DND-41 (cell line): ENCODE measurements around the gene NUP214.
"Not testable (repeated sequence)": the region's sequence is repeated elsewhere in the genome, so short reads cannot be mapped to it uniquely, and the experiment has no call there.

Source experiments
- ATAC-seq: fragments of 200-7000 bp; cut with Tn5 transposase; 3 replicates; pipeline ENCODE4 v1.9.1; 2021; ENCODE audit warnings: low read depth; ENCODE audit not compliant: insufficient read depth
- DNase-seq: peaks from one replicate; pipeline ENCODE4 v3.0.0-alpha.2; 2020
- H2AFZ ChIP-seq: 2 replicates; pipeline ENCODE4 v1.6.0; 2012; ENCODE audit warnings: low read depth, low read length
- H3K27ac ChIP-seq: 2 replicates; pipeline ENCODE4 v1.5.1; 2012; ENCODE audit warnings: low read length, inconsistent platforms
- H3K27me3 ChIP-seq: fragments of 200-600 bp; sonication (generic); 2 replicates; pipeline ENCODE4 v1.6.0; 2012; ENCODE audit warnings: low read length, mild to moderate bottlenecking, inconsistent platforms; ENCODE audit not compliant: insufficient read depth, poor library complexity
- H3K36me3 ChIP-seq: 2 replicates; pipeline ENCODE4 v1.5.1; 2012; ENCODE audit warnings: low read length, inconsistent platforms; ENCODE audit not compliant: insufficient read depth
- H3K4me1 ChIP-seq: 2 replicates; pipeline ENCODE4 v1.5.1; 2012; ENCODE audit warnings: mild to moderate bottlenecking, low read length; ENCODE audit not compliant: insufficient read depth
- H3K4me2 ChIP-seq: 2 replicates; pipeline ENCODE4 v1.6.0; 2012; ENCODE audit warnings: mild to moderate bottlenecking, moderate library complexity, low read length, inconsistent platforms; ENCODE audit not compliant: insufficient read depth
- H3K4me3 ChIP-seq, 2 experiments: fragments of 200-600 bp in 1 of 2; shearing (Covaris generic) in 1 of 2; 2 replicates each; pipeline ENCODE4 v1.5.1; 2012 to 2016; ENCODE audit warnings: inconsistent platforms in 2 of 2, low read length in 2 of 2, mild to moderate bottlenecking in 2 of 2, low read depth in 1 of 2, moderate library complexity in 1 of 2
- H3K79me2 ChIP-seq: 2 replicates; pipeline ENCODE4 v1.6.0; 2012; ENCODE audit warnings: low read length, inconsistent platforms; ENCODE audit not compliant: insufficient read depth
- H3K9ac ChIP-seq: 2 replicates; pipeline ENCODE4 v1.6.0; 2012; ENCODE audit warnings: low read depth, mild to moderate bottlenecking, inconsistent platforms, low read length, moderate library complexity
- H3K9me3 ChIP-seq: 2 replicates; pipeline ENCODE4 v1.5.1; 2012; ENCODE audit warnings: low read length, moderate library complexity, mild to moderate bottlenecking, inconsistent platforms; ENCODE audit not compliant: insufficient read depth, severe bottlenecking
- H4K20me1 ChIP-seq: 2 replicates; pipeline ENCODE4 v1.6.0; 2012; ENCODE audit warnings: low read length; ENCODE audit not compliant: insufficient read depth
- EZH2 ChIP-seq: IDR thresholded peaks from 3 replicates; pipeline ENCODE4 v1.6.1; 2012; ENCODE audit warnings: borderline replicate concordance, low read depth, mild to moderate bottlenecking, moderate library complexity, low read length, inconsistent platforms; ENCODE audit not compliant: severe bottlenecking
- TF ChIP-seq, protein P1 (sequence below): IDR thresholded peaks from 2 replicates; pipeline ENCODE4 v1.5.1; 2012; ENCODE audit warnings: borderline replicate concordance, low read length, moderate library complexity, mild to moderate bottlenecking; ENCODE audit not compliant: poor library complexity, severe bottlenecking; ENCODE audit errors: extremely low read depth

Gene NUP214

GRCh38 chr9:131113655-131114054, 11.7 kb upstream of the NUP214 start:
- Histone ChIP-seq H3K9me3 (no peaks in the 10 kb centered on the region), H2AFZ (no peak overlapping the region), H3K4me3 (no peak overlapping the region), H3K9ac (no peak overlapping the region), H3K4me2 (no peak overlapping the region), H3K79me2 (no peaks in the 10 kb centered on the region), H3K27ac (no peak overlapping the region), H3K27me3 (no peaks in the 10 kb centered on the region), H3K4me1 (no peaks in the 10 kb centered on the region), H3K36me3 (no peaks in the 10 kb centered on the region), H4K20me1 (no peaks in the 10 kb centered on the region)
- no peak for TF ChIP-seq EZH2
- TF ChIP-seq, protein P1, sequence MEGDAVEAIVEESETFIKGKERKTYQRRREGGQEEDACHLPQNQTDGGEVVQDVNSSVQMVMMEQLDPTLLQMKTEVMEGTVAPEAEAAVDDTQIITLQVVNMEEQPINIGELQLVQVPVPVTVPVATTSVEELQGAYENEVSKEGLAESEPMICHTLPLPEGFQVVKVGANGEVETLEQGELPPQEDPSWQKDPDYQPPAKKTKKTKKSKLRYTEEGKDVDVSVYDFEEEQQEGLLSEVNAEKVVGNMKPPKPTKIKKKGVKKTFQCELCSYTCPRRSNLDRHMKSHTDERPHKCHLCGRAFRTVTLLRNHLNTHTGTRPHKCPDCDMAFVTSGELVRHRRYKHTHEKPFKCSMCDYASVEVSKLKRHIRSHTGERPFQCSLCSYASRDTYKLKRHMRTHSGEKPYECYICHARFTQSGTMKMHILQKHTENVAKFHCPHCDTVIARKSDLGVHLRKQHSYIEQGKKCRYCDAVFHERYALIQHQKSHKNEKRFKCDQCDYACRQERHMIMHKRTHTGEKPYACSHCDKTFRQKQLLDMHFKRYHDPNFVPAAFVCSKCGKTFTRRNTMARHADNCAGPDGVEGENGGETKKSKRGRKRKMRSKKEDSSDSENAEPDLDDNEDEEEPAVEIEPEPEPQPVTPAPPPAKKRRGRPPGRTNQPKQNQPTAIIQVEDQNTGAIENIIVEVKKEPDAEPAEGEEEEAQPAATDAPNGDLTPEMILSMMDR, result no peak
- ATAC-seq, result no peak
- no peak for DNase-seq

DNA sequence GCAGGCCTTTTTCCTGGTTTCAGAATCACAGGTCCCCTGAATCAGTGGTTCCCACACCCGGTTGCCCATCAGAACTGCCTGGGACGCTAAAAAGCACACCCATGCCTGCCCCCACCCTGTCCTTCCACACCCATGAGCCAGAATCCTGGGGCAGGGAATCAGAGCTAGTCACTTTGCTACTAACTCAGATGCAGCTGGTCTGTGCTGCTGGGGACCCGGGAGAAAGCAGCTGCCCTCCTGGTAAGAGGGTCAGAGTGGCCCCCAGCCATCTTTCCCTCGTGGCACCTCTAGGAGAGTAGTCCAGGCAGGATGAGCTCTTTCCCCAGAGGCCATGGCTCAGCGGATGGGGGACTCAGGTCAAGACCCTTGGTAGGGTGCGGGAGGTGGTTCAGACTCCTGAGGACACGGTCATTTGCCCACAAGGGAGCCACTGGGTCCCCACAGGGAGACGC, 11.3 kb upstream of the NUP214 start:
- Histone ChIP-seq H3K27ac (no peak overlapping the region), H2AFZ (no peak overlapping the region), H3K4me3 (no peak overlapping the region), H3K4me2 (no peak overlapping the region), H3K36me3 (no peaks in the 10 kb centered on the region), H3K79me2 (no peaks in the 10 kb centered on the region), H4K20me1 (no peaks in the 10 kb centered on the region), H3K9me3 (no peaks in the 10 kb centered on the region), H3K27me3 (no peaks in the 10 kb centered on the region), H3K9ac (no peak overlapping the region), H3K4me1 (no peaks in the 10 kb centered on the region)
- ATAC-seq, result no peak
- TF ChIP-seq, protein P1, result no peak
- TF ChIP-seq EZH2, result no peak
- no peak for DNase-seq

DNA sequence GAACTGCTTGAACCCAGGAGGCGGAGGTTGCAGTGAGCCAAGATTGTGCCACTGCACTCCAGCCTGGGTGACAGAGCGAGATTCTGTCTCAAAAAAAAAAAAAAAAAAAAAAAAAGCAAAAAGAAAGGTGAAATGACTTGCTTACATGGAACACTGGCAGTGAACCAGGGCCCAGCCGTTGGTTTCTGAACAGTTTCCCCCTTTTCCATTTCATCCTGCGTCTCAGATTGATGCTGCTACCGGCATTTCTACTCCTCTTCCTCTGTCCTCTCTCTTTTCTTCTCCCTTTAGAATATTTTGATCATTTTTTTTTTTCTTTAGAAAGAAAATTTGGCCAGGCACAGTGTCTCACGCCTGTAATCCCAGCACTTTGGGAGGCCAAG, 10.0 kb upstream of the NUP214 start:
- not testable (repeated sequence) for H3K27ac ChIP-seq, H3K4me1 ChIP-seq, H2AFZ ChIP-seq, DNase-seq, H3K27me3 ChIP-seq, H3K9ac ChIP-seq, H3K36me3 ChIP-seq, H3K9me3 ChIP-seq, H3K4me2 ChIP-seq, H3K79me2 ChIP-seq, H4K20me1 ChIP-seq, H3K4me3 ChIP-seq, ATAC-seq

- H3K36me3 ChIP-seq, result no peaks in the 10 kb centered on the region
- H4K20me1 ChIP-seq, result no peaks in the 10 kb centered on the region
- DNase-seq (no peak), ATAC-seq (no peak)
- H3K27me3 ChIP-seq, result no peaks in the 10 kb centered on the region
- no peaks in the 10 kb centered on the region for H3K4me1 ChIP-seq
- H3K79me2 ChIP-seq, result no peaks in the 10 kb centered on the region
- H2AFZ ChIP-seq, result no peak overlapping the region
- H3K27ac ChIP-seq, result no peak overlapping the region
- no peaks in the 10 kb centered on the region for H3K9me3 ChIP-seq
- no peak overlapping the region for H3K9ac ChIP-seq
- TF ChIP-seq, protein P1, result no peak
- TF ChIP-seq EZH2, result no peak
- H3K4me3 ChIP-seq, result no peak overlapping the region
- H3K4me2 ChIP-seq, result no peak overlapping the region
Measured at GRCh38 chr9:131116281-131117120, 8.9 kb upstream of the NUP214 start.
